GM18507 (cell line): ENCODE results near the gene TMEM30A.

Source experiments
- DNase-seq: peaks from one replicate; pipeline ENCODE4 v3.0.0; 2011; ENCODE audit warnings: low read depth; ENCODE audit not compliant: insufficient read length; ENCODE audit errors: extremely low spot score
- FAIRE-seq: peaks from 2 replicates; lab custom pipeline; 2011; peaks lifted over from hg19 to GRCh38; lab: Jason Lieb, UNC

Gene TMEM30A

GRCh38 chr6:75204959-75205775, 79.4 kb downstream of the TMEM30A start:
- DNase-seq = no peak
- FAIRE-seq = no peak

GRCh38 chr6:75204217-75204958, 80.2 kb downstream of the TMEM30A start:
- peak; percentile 73 for FAIRE-seq

GRCh38 chr6:75203721-75204120, 80.9 kb downstream of the TMEM30A start:
- no peak for DNase-seq
- FAIRE-seq = no peak

More at GRCh38 chr6:75204217-75204958, 80.2 kb downstream of the TMEM30A start:
- DNase-seq = no peak
